SK-N-SH treated with all-trans-retinoic acid at 6 μM for 48 hours (cell line): ENCODE measurements around the gene CCDC172.

Source experiments
- ATAC-seq: fragments of 200-7000 bp; cut with Tn5 transposase; 3 replicates; pipeline ENCODE4 v1.9.1; 2020; ENCODE audit warnings: mild to moderate bottlenecking, moderate library complexity
- ARNTL ChIP-seq: fragments of 450-650 bp; formaldehyde crosslinking; IDR thresholded peaks from 2 replicates; pipeline ENCODE4 v1.5.0; 2020; ENCODE audit warnings: low read depth, mild to moderate bottlenecking, moderate library complexity, borderline replicate concordance
- BACH2 ChIP-seq: fragments of 250-450 bp; sonication (Bioruptor Pico); IDR thresholded peaks from 2 replicates; pipeline ENCODE4 v1.9.0; 2021; ENCODE audit warnings: mild to moderate bottlenecking, borderline replicate concordance
- CSDC2 ChIP-seq: fragments of 250-450 bp; sonication (Bioruptor Pico); IDR thresholded peaks from 2 replicates; pipeline ENCODE4 v1.5.0; 2020; ENCODE audit warnings: mild to moderate bottlenecking, moderate library complexity
- CSRNP3 ChIP-seq: fragments of 250-450 bp; sonication (Bioruptor Pico); IDR thresholded peaks from 2 replicates; pipeline ENCODE4 v1.5.1; 2021; ENCODE audit warnings: mild to moderate bottlenecking, moderate library complexity
- ESRRG ChIP-seq: fragments of 250-450 bp; sonication (Bioruptor Pico); IDR thresholded peaks from 2 replicates; pipeline ENCODE4 v1.6.1; 2021; ENCODE audit warnings: mild to moderate bottlenecking
- ISL1 ChIP-seq: fragments of 250-450 bp; sonication (Bioruptor Pico); IDR thresholded peaks from 2 replicates; pipeline ENCODE4 v2.1.2; 2022; ENCODE audit warnings: mild to moderate bottlenecking, moderate library complexity
- OSR1 ChIP-seq: fragments of 250-450 bp; sonication (Bioruptor Pico); IDR thresholded peaks from 2 replicates; pipeline ENCODE4 v1.8.0; 2022; ENCODE audit warnings: moderate library complexity, mild to moderate bottlenecking, inconsistent platforms
- PATZ1 ChIP-seq: fragments of 250-450 bp; sonication (Bioruptor Pico); IDR thresholded peaks from 2 replicates; pipeline ENCODE4 v1.8.0; 2020; ENCODE audit warnings: mild to moderate bottlenecking, moderate library complexity, borderline replicate concordance
- POU6F1 ChIP-seq: fragments of 250-450 bp; sonication (Bioruptor Pico); IDR thresholded peaks from 2 replicates; pipeline ENCODE4 v1.8.0; 2021; ENCODE audit warnings: low read depth, mild to moderate bottlenecking, moderate library complexity, borderline replicate concordance
- PPARA ChIP-seq: fragments of 250-450 bp; sonication (Bioruptor Pico); IDR thresholded peaks from 2 replicates; pipeline ENCODE4 v1.5.0; 2020; ENCODE audit warnings: mild to moderate bottlenecking, borderline replicate concordance
- RARB ChIP-seq: fragments of 250-450 bp; sonication (Bioruptor Pico); IDR thresholded peaks from 2 replicates; pipeline ENCODE4 v1.8.0; 2021; ENCODE audit warnings: mild to moderate bottlenecking, moderate library complexity
- SNAI2 ChIP-seq: fragments of 250-450 bp; sonication (Bioruptor Pico); IDR thresholded peaks from 2 replicates; pipeline ENCODE4 v1.5.0; 2020; ENCODE audit warnings: mild to moderate bottlenecking, moderate library complexity
- TCF4 ChIP-seq: fragments of 250-450 bp; sonication (Bioruptor Pico); IDR thresholded peaks from 2 replicates; pipeline ENCODE4 v1.8.0; 2021; ENCODE audit warnings: mild to moderate bottlenecking, moderate library complexity, borderline replicate concordance
- TOX ChIP-seq: fragments of 250-450 bp; sonication (Bioruptor Pico); IDR thresholded peaks from 2 replicates; pipeline ENCODE4 v1.8.0; 2021; ENCODE audit warnings: mild to moderate bottlenecking, moderate library complexity, borderline replicate concordance
- TSHZ2 ChIP-seq: fragments of 250-450 bp; sonication (Bioruptor Pico); IDR thresholded peaks from 2 replicates; pipeline ENCODE4 v1.5.0; 2020; ENCODE audit warnings: mild to moderate bottlenecking, moderate library complexity
- ZC3H10 ChIP-seq: fragments of 250-450 bp; sonication (Bioruptor Pico); IDR thresholded peaks from 2 replicates; pipeline ENCODE4 v1.5.1; 2021; ENCODE audit warnings: mild to moderate bottlenecking, moderate library complexity
- ZFP3 ChIP-seq: fragments of 250-450 bp; sonication (Bioruptor Pico); IDR thresholded peaks from 2 replicates; pipeline ENCODE4 v1.5.0; 2020; ENCODE audit warnings: mild to moderate bottlenecking, moderate library complexity
- ZFP30 ChIP-seq: fragments of 450-650 bp; formaldehyde crosslinking; IDR thresholded peaks from 2 replicates; pipeline ENCODE4 v1.5.0; 2022; ENCODE audit warnings: mild to moderate bottlenecking, moderate library complexity
- ZNF70 ChIP-seq: fragments of 450-650 bp; formaldehyde crosslinking; IDR thresholded peaks from 2 replicates; pipeline ENCODE4 v1.5.0; 2020; ENCODE audit warnings: mild to moderate bottlenecking, moderate library complexity
- ZNF8 ChIP-seq: fragments of 450-650 bp; formaldehyde crosslinking; IDR thresholded peaks from 2 replicates; pipeline ENCODE4 v1.5.0; 2020; ENCODE audit warnings: mild to moderate bottlenecking, moderate library complexity

The CCDC172 gene

GRCh38 chr10:116410351-116410750 lies 86.1 kb downstream of the CCDC172 start:
- no peak for ATAC-seq
- TF ChIP-seq PPARA (CRISPR knock-in tag) (no peak), RARB (CRISPR knock-in tag) (no peak), ZNF70 (CRISPR knock-in tag) (no peak)

GRCh38 chr10:116417821-116418220 lies 93.6 kb downstream of the CCDC172 start:
- TF ChIP-seq ESRRG (CRISPR knock-in tag) (no peak), CSDC2 (CRISPR knock-in tag) (no peak)
- ATAC-seq = no peak

GRCh38 chr10:116418389-116418788 lies 94.1 kb downstream of the CCDC172 start:
- ATAC-seq = no peak
- TF ChIP-seq SNAI2 (no peak), PATZ1 (no peak), ZFP3 (CRISPR knock-in tag) (no peak)

- no peak for TF ChIP-seq ZFP30 (CRISPR knock-in tag)
- TF ChIP-seq TSHZ2 (CRISPR knock-in tag) = no peak
- no peak for TF ChIP-seq TOX (CRISPR knock-in tag)
- TF ChIP-seq ZNF70 (CRISPR knock-in tag) = no peak
- no peak for TF ChIP-seq ZFP3 (CRISPR knock-in tag)
- TF ChIP-seq PATZ1 = no peak
- TF ChIP-seq ZC3H10 (CRISPR knock-in tag) = no peak
- TF ChIP-seq CSDC2 (CRISPR knock-in tag) = no peak
- no peak for TF ChIP-seq ZNF8
- TF ChIP-seq ARNTL (CRISPR knock-in tag) = no peak
- no peak for TF ChIP-seq SNAI2
- no peak for TF ChIP-seq OSR1 (CRISPR knock-in tag)
- no peak for TF ChIP-seq ISL1 (CRISPR knock-in tag)
- no peak for TF ChIP-seq BACH2
- TF ChIP-seq TCF4 (CRISPR knock-in tag) = no peak
- no peak for TF ChIP-seq POU6F1 (CRISPR knock-in tag)
- no peak for TF ChIP-seq RARB (CRISPR knock-in tag)
- no peak for TF ChIP-seq ESRRG (CRISPR knock-in tag)
- no peak for TF ChIP-seq CSRNP3 (CRISPR knock-in tag)
Observed at GRCh38 chr10:116421815-116422214, 97.6 kb downstream of the CCDC172 start.

More at GRCh38 chr10:116421815-116422214, 97.6 kb downstream of the CCDC172 start:
- ATAC-seq = no peak
